T-helper 9 cell (primary cell): ENCODE results near the gene PPP2R3B.
A peak's percentile ranks its signal among the peaks of the same experiment; 100 is the strongest.
"Not testable (repeated sequence)": the region's sequence is repeated elsewhere in the genome, so short reads cannot be mapped to it uniquely, and the experiment has no call there.

Experiments used
- DNase-seq: peaks from one replicate; pipeline ENCODE4 v3.0.0-alpha.2; 2020

PPP2R3B gene

GRCh38 chrX:318068-318738 is 68.5 kb downstream of the PPP2R3B start:
- DNase-seq, result peak; percentile 97

DNA sequence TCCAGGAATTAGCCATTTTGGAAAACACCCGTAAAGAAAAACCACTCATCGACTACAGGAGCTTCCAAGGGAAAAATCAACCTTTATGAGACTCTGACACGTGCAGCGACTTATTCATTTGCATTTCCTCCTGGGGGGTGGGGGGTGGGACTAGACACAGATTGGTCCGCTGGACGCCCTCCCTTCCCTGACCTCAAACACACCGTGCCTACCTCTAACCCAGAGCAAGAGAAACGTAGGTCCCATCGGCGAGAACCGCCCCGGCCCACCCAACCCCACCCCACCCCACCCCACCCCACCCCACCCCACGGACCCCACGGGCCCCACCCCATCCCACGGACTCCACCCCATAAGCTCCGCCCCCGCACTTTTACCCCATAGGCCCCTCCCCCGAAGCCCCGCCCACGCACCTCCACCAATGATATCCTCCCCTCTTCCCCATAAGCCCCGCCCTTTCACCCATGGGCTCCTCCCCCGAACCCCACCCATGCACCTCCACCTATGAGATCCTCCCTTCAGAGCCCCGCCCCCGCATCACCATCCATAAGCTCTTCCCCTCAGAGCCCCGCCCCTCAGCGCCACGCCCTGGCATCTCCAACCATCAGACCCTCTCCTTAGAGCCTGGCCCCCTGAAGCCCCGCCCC is 69.2 kb downstream of the PPP2R3B start:
- peak; percentile 96 for DNase-seq

GRCh38 chrX:316351-317325 is 70.1 kb downstream of the PPP2R3B start:
- no peak for DNase-seq

GRCh38 chrX:314781-315595 is 71.7 kb downstream of the PPP2R3B start:
- no peak for DNase-seq

GRCh38 chrX:314049-314448 is 72.7 kb downstream of the PPP2R3B start:
- no peak for DNase-seq

- DNase-seq, result no peak
Measured at GRCh38 chrX:313546-313945, 73.2 kb downstream of the PPP2R3B start.

DNA sequence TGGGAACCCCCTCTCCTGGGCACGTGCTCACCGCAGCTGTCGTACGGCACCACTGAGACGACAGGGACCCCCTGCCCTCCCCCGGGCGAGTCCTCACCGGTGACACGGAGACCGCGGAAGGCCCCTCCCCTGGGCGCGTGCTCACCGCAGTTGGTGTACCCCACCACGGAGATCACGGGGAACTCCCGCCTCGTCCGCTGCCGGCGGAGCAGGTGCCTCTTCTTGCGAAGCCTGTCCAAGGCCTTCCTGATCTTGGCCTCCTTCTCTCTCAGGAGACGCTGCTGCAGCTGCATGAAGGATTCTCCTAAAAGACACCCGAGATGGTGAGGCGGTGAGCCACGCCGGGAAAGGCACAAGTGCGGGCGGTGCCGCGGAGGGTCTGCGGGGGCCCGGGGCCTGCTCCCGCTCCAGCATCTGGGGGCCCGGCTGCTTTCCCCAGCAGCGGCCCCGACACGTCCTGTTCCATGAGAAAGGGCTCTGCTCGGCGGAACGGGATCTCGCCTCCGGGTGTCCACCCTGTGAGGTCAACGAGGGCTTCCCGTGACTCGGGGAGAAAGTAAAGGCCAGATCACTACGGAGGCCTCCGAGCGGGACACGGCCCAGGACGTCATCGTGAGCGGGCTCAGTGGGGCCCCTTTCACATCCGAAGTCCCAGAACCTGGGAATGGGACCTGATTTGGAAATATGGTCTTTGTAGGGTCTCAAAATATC is 73.9 kb downstream of the PPP2R3B start:
- no peak for DNase-seq

DNA sequence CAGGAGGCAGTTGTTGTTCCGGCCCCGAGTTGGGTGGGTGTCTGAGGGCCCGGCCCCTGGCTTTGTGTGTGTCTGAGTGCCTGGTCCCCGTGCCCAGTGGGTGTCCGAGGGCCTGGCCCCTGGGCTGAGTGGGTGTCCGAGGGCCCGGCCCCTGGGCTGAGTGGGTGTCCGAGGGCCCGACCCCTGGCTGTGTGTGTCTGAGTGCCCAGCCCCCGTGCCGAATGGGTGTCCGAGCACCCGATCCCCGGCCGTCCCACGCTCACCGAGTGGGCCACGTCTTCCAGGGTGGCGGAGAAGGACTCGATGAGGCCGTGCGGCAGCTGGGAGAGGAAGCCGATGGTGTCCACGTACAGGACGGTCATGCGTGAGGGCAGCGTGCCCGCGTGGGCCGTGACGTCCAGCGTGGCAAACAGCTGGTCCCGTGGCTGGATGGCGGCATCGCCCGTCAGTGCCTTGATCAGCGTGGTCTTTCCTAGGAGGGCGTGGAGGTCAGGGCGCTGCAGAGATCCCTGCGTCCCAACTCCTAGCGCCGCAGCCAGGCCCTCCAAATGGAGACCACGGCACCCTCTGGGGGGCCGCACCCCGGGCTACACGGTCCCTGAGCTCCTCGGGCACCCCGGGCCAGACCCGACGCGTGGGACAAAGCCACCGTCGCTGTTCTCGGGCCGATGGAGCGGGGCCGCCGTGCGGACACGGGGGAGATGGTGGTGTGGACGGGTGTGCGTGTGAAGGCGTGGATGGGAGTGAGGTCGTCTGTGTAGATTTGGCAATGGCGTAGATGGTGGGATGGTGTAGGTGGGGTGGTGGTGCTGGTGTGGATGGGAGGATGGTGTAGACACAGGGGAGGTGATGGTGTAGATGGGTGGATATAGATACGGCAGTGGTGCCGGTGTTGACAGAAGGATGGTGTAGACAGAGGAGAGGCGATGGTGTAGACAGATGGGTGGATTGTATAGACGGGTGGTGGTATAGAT is 75.3 kb downstream of the PPP2R3B start:
- no peak for DNase-seq

DNA sequence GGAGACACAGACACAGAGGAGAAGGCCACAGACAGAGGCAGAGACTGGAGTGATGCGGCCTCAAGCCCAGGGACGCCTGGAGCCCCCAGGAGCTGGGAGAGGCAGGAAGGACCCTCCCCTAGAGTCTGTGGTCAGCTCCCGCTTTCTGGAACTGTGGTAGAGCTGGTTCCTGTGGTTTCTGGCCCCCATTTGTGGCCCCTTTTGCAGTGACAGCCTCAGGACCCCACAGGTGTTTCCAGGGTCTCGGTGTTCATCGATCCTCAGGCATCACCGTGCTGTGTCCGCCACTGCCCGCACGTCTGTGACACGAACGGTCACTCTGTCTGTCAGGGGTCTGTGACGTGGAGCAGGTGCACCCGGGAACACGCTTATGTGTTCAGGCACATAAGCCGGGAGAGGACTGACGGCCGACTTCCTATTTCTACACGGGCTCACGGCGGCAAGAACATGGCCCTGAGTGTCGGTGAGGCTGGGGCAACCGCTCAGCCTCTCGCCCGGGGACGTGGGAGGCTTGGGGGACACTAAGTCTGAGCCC is 76.0 kb downstream of the PPP2R3B start:
- DNase-seq, result no peak

DNA sequence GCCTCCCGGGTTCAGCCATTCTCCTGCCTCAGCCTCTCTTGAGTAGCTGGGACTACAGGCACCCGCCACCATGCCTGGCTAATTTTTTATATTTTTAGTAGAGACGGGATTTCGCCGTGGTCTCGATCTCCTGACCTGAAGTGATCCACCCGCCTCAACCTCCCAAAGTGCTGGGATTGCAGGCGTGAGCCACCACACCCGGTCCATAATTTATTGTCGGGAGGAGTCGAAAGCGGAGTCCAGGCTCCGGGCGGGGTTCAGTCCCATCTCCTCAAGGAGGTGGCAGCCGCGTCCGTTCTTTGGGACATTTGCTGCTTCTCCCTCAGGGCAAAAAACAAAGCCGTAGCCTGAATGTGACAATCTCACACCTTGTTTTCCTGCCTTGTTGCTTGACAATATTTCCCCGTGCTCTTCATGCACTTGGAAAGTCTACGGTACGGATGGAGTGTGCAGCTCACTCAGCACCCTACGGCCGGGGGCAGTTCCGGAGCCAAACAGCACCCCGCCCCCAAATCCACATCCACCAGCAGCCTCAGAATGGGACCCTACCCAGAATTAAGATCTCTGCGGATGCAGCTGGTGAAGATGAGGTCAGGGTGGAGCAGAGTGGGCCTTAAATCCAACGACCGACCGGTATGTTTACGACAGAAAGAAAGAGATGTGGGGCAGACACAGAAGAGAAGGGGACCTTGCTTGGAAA is 77.7 kb downstream of the PPP2R3B start:
- DNase-seq, result no peak

GRCh38 chrX:307261-308111 is 79.2 kb downstream of the PPP2R3B start:
- no peak for DNase-seq

- DNase-seq, result not testable (repeated sequence)
Measured at GRCh38 chrX:306614-307251, 80.0 kb downstream of the PPP2R3B start.

- not testable (repeated sequence) for DNase-seq
Measured at GRCh38 chrX:305781-306613, 80.7 kb downstream of the PPP2R3B start.

GRCh38 chrX:302975-303374 is 83.7 kb downstream of the PPP2R3B start:
- no peak for DNase-seq

DNA sequence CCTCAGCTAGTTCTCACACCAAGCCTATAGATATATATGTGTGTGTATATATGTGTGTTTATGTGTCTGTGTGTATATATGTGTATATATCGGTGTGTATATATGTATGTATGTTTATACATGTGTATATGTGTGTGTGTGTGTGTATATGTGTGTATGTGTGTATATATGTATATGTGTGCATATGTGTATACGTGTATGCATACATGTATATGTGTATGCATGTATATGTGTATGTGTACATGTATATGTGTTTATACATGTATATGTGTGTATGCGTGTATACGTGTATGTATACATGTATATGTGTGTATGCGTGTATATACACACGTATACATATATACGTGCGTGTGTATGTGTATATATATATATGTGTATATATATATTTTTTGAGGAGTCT is 86.4 kb downstream of the PPP2R3B start:
- DNase-seq, result no peak

DNA sequence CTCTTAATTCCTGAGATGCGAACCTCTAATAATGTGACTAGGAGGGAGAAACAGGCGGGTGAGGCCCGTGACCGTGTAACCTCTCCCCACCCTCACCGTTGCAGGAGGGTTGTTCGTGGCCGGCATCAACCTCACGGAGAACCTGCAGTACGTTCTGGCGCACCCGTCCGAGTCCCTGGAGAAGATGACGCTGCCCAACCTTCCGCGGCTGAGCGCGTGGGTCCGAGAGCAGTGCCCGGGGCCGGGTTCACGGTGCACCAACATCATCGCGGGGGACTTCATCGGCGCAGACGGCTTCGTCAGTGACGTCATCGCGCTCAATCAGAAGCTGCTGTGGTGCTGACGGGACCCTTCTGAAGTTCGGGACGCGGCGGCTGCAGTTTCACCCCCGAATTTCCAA is 87.7 kb downstream of the PPP2R3B start:
- DNase-seq, result no peak

DNA sequence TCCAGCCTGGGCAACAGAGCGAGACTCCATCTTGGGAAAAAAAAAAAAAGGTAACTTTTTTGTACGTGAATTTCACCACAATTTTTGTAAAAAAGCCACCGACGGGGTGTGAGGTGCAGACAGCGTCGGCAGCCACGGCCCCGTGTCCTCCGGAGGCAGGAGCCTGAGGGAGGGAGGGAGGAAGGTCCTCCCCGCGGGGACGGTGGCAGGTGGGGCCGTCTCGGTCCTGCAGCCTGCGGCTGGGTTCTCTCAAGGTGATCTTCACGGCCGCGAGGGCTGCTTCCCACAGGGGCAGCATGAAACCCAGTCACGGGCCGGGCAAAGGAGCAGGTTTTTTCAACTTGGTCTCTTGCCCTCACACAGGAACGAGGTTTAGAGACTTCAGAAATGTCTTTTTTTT is 91.6 kb downstream of the PPP2R3B start:
- no peak for DNase-seq
